Right atrium auricular region (tissue), 2 donors: ENCODE measurements around the gene GPR142. TPM values are rescaled to one million over a fixed set of nuclear protein-coding genes. Genes with fewer than 3 reads are reported as not detected.

Experiments used
- DNase-seq: peaks from one replicate; pipeline ENCODE4 v3.0.0-alpha.2; 2019; ENCODE audit warnings: low spot score
- H3K27ac ChIP-seq, 2 donors: fragments of 200-600 bp; sonication (generic); 1 replicate in 1 of 2; 2 replicates in 1 of 2; pipeline ENCODE4 v1.5.1; 2016 to 2019
- H3K27me3 ChIP-seq, 2 donors: fragments of 200-600 bp; sonication (generic); one replicate each; pipeline versions ENCODE4 v1.5.1 to v1.6.0; 2017 to 2019
- H3K36me3 ChIP-seq: fragments of 200-600 bp; sonication (generic); one replicate; pipeline ENCODE4 v1.5.1; 2016
- H3K4me1 ChIP-seq, 2 donors: fragments of 200-600 bp; sonication (generic); one replicate each; pipeline versions ENCODE4 v1.5.1 to v1.6.0; 2017 to 2019
- H3K4me3 ChIP-seq, 2 donors: fragments of 200-600 bp; sonication (generic); 1 replicate in 1 of 2; 2 replicates in 1 of 2; pipeline ENCODE4 v1.5.1; 2017 to 2019; ENCODE audit warnings: mild to moderate bottlenecking in 1 of 2, moderate library complexity in 1 of 2
- H3K9me3 ChIP-seq, 2 donors: fragments of 200-600 bp; sonication (generic); one replicate each; pipeline ENCODE4 v1.5.1; 2019
- total RNA-seq, 2 donors: library from RNA; depleted of rRNA; stranded (reverse); fragments of >200 nt; gene quantifications; one replicate each; pipeline ENCODE4 v1.1.0, GENCODE V29; 2016
- TF ChIP-seq, protein P1 (sequence below), 2 donors: fragments of 200-600 bp; sonication (generic); IDR thresholded peaks; one replicate each; pipeline ENCODE4 v1.5.1; 2019; ENCODE audit warnings: antibody characterized with exemption in 2 of 2

Gene GPR142
- total RNA-seq, 2 donors from 2014 or later: not detected

DNA sequence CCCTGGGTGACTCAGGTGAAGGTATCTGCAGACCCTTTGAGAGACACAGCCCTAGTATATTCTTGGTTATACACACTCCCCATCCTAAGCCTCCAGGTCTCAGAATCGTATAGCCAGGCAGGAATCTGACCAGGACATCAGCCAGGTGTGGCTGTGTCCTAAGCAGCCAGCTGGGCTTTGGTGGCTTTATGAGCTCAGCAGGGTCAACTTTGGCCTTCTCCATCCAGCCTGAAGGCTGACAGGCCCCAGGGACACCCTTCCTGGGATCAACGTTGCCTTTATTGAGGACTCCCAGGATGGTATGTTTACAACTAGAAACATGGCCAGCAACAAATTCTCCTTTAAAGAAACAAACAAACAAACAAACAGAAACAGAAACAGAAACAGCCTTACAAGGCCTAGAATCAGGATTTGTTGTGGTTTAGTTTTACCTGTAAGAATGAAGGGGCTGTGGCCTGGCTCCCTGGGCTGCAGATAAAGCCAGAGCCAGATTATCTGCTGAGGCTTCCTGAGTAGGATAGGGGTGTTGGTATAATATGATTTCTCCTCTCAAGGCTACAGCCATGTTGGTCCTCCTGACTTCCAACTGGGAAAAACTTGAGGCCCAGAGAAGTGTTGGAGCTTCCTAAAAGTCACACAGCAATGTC, 32.8 kb upstream of the GPR142 start:
- Histone ChIP-seq H3K9me3 (no peaks in the 10 kb centered on the region), H3K27me3 (no peaks in the 10 kb centered on the region)
- DNase-seq: no peak

DNA sequence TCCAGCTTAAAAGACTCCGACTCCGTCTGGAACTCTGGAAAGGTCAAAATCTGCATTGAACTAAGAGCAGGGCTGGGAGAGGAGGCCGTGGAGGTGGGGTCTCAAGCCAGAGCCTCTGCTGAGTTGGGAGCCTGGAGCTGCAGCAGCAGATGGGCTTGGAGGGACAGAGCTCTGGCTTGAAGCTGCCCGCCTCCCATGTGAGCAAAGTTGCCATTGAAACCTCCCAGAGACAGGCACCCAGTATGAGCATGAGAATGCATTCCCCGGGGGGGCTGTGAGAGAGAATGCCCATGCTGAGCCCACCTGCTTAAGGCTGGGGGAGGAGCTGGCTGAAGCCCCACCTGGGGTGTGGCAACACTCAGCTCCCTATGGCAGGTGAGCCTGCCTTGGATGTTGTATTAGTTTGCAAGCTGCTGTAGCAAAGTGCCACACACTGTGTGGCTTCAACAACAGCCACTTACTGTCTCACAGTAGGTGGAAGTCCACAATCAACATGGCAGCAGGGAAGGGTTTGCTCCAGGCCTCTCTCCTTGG, 31.7 kb upstream of the GPR142 start:
- TF ChIP-seq, protein P1, sequence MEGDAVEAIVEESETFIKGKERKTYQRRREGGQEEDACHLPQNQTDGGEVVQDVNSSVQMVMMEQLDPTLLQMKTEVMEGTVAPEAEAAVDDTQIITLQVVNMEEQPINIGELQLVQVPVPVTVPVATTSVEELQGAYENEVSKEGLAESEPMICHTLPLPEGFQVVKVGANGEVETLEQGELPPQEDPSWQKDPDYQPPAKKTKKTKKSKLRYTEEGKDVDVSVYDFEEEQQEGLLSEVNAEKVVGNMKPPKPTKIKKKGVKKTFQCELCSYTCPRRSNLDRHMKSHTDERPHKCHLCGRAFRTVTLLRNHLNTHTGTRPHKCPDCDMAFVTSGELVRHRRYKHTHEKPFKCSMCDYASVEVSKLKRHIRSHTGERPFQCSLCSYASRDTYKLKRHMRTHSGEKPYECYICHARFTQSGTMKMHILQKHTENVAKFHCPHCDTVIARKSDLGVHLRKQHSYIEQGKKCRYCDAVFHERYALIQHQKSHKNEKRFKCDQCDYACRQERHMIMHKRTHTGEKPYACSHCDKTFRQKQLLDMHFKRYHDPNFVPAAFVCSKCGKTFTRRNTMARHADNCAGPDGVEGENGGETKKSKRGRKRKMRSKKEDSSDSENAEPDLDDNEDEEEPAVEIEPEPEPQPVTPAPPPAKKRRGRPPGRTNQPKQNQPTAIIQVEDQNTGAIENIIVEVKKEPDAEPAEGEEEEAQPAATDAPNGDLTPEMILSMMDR (IDR thresholded peaks at IDR 0.05): no peak
- no peak for DNase-seq
- H3K36me3 ChIP-seq: no peaks in the 10 kb centered on the region
- H3K4me3 ChIP-seq: no peak overlapping the region
- no peaks in the 10 kb centered on the region for H3K4me1 ChIP-seq
- H3K27me3 ChIP-seq: no peaks in the 10 kb centered on the region
- no peak overlapping the region for H3K27ac ChIP-seq
- no peaks in the 10 kb centered on the region for H3K9me3 ChIP-seq

More for the DNA sequence above, 32.8 kb upstream of the GPR142 start:
- H3K4me1 ChIP-seq: no peaks in the 10 kb centered on the region
- H3K27ac ChIP-seq: no peak overlapping the region
- TF ChIP-seq, protein P1 (IDR thresholded peaks at IDR 0.05): no peak
- no peaks in the 10 kb centered on the region for H3K36me3 ChIP-seq
- no peak overlapping the region for H3K4me3 ChIP-seq

DNA sequence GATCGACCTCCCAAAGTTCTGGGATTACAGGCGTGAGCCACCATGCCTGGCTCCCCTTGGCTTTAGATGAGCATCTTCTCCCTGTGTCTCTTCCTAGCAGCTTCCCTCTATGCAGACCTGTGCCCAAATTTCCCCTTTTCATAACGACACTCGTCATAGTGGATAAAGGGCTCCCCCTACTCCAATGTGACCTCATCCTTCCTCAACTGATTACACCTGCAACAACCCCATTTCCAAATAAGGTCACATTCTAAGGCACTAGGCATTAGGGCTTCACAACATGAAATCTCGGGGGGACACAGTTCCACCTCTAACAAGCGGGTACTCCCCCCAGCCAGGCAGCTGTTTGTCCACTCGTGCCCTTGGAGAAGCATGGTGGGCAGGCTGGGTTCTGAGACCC, 31.0 kb upstream of the GPR142 start:
- Histone ChIP-seq H3K4me3 (no peak overlapping the region), H3K4me1 (no peaks in the 10 kb centered on the region), H3K27me3 (no peaks in the 10 kb centered on the region), H3K27ac (no peak overlapping the region), H3K9me3 (no peaks in the 10 kb centered on the region), H3K36me3 (no peaks in the 10 kb centered on the region)
- TF ChIP-seq, protein P1 (IDR thresholded peaks at IDR 0.05): no peak
- no peak for DNase-seq

DNA sequence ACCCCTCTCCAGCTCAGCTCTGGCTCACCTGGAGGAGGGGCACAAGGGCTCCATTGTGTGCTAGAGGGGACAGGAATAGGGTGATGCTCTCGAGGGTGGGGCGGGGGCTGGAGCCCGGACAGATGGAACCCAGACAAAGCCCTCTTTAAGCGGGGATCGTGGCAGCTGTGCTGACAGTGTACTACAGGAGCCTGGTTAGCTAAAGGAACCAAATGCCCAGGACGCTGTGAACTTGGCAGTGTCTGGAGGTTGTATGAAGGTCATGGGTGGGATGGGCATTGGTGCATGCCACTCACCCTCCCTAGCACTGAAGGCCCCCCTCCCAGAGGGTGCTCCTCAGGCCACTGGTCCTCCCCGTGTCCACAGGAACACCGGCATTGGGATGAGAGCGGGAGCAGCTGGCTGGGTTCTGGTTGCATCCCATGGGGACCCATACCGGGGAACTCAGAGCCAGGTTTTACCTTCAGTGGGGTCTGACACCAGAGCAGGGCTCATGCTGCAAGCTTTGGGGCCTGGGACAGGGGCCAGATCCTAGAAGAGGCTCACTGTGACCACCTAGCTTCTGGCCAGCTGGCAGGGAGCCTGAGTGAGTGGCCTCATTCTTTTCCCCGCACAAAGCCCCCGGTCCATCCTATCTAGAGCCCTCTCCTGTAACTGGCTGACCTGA, 29.3 kb upstream of the GPR142 start:
- Histone ChIP-seq H3K36me3 (no peaks in the 10 kb centered on the region), H3K9me3 (no peaks in the 10 kb centered on the region), H3K27me3 (no peaks in the 10 kb centered on the region), H3K27ac (no peak overlapping the region), H3K4me1 (no peaks in the 10 kb centered on the region), H3K4me3 (no peak overlapping the region)
- no peak for DNase-seq
- TF ChIP-seq, protein P1 (IDR thresholded peaks at IDR 0.05): no peak

DNA sequence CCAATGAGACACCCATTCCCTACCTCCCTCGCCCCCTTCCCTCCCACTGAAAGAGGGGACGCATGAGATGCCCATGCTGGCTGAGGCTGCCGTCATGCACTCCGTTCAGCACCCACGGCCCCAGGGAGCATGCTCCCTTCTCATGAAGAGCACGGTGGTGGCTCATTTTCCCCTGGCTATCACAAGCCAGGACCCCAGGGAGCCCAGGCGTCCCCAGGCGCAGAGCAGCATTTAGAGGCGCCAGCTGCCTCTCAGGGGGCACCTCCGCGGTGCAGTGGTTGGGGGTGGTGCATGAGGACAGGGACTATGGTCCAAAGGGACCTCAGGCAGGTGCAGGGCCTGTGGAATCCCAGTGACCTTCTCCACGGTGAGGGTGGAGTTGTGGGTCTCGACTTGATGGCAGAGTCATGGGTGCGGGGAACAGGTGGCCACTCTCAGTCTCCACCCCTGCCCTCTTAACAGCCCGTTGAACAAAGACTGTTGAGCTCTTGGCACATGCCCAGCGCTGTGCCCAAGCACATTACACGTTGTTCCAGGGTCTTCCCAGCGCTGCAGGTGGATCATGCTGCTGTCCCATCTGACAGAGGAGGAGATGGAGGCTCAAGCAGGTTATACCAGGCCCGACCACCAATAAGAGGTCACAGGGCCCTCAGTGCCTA, 27.6 kb upstream of the GPR142 start:
- H3K27ac ChIP-seq: no peak overlapping the region
- H3K9me3 ChIP-seq: no peaks in the 10 kb centered on the region
- no peaks in the 10 kb centered on the region for H3K4me1 ChIP-seq
- H3K27me3 ChIP-seq: no peaks in the 10 kb centered on the region
- DNase-seq: no peak
- TF ChIP-seq, protein P1 (IDR thresholded peaks at IDR 0.05): no peak
- H3K4me3 ChIP-seq: no peak overlapping the region
- H3K36me3 ChIP-seq: no peaks in the 10 kb centered on the region
